Trophoblast cell (in vitro differentiated cells and primary cell): Measurements from ENCODE around the gene TMEM132C.

ENCODE experiments used
- DNase-seq, 2 donors: peaks; one replicate each; pipeline ENCODE4 v3.0.0-alpha.2; 2016
- H2AFZ ChIP-seq: 2 replicates; pipeline ENCODE4 v1.6.1; 2013; ENCODE audit warnings: low read length, moderate library complexity, mild to moderate bottlenecking; ENCODE audit not compliant: insufficient read depth, poor library complexity
- H2AK5ac ChIP-seq: 2 replicates; pipeline ENCODE4 v1.6.1; 2013; ENCODE audit warnings: mild to moderate bottlenecking, low read length
- H2BK120ac ChIP-seq: 2 replicates; pipeline ENCODE4 v1.6.1; 2013; ENCODE audit warnings: low read length, mild to moderate bottlenecking, moderate library complexity; ENCODE audit not compliant: insufficient read depth, poor library complexity
- H2BK12ac ChIP-seq: 2 replicates; pipeline ENCODE4 v1.6.1; 2013; ENCODE audit warnings: mild to moderate bottlenecking, low read length, moderate library complexity
- H2BK5ac ChIP-seq: 2 replicates; pipeline ENCODE4 v1.6.1; 2013; ENCODE audit warnings: low read length, low read depth, moderate library complexity, mild to moderate bottlenecking; ENCODE audit not compliant: poor library complexity
- H3K14ac ChIP-seq: 2 replicates; pipeline ENCODE4 v1.6.1; 2013; ENCODE audit warnings: mild to moderate bottlenecking, low read length
- H3K18ac ChIP-seq: 2 replicates; pipeline ENCODE4 v1.6.1; 2013; ENCODE audit warnings: mild to moderate bottlenecking, low read length
- H3K23ac ChIP-seq: 2 replicates; pipeline ENCODE4 v1.6.1; 2013; ENCODE audit warnings: low read length
- H3K27ac ChIP-seq: 2 replicates; pipeline ENCODE4 v1.5.1; 2013; ENCODE audit warnings: low read depth, mild to moderate bottlenecking, inconsistent platforms, low read length, moderate library complexity
- H3K27me3 ChIP-seq: 2 replicates; pipeline ENCODE4 v1.6.1; 2013; ENCODE audit warnings: inconsistent platforms, mild to moderate bottlenecking, low read length, moderate library complexity; ENCODE audit not compliant: insufficient read depth
- H3K36me3 ChIP-seq, 2 experiments: 1 replicate in 1 of 2; 2 replicates in 1 of 2; pipeline ENCODE4 v1.6.1; 2013; ENCODE audit warnings: low read length in 2 of 2, mild to moderate bottlenecking in 2 of 2, moderate library complexity in 1 of 2; ENCODE audit not compliant: insufficient read depth in 2 of 2, control insufficient read depth in 1 of 2
- H3K4ac ChIP-seq: 2 replicates; pipeline ENCODE4 v1.6.1; 2013; ENCODE audit warnings: low read depth, mild to moderate bottlenecking, low read length, moderate library complexity
- H3K4me1 ChIP-seq, 2 experiments: 1 replicate in 1 of 2; 2 replicates in 1 of 2; pipeline ENCODE4 v1.6.1; 2013; ENCODE audit warnings: low read length in 2 of 2, mild to moderate bottlenecking in 2 of 2, moderate library complexity in 1 of 2; ENCODE audit not compliant: insufficient read depth in 2 of 2, control insufficient read depth in 1 of 2
- H3K4me2 ChIP-seq: 2 replicates; pipeline ENCODE4 v1.6.1; 2013; ENCODE audit warnings: inconsistent platforms, mild to moderate bottlenecking, low read length, moderate library complexity
- H3K4me3 ChIP-seq: 2 replicates; pipeline ENCODE4 v1.5.1; 2013; ENCODE audit warnings: mild to moderate bottlenecking, low read depth, low read length, inconsistent platforms
- H3K79me1 ChIP-seq: one replicate; pipeline ENCODE4 v1.6.1; 2013; ENCODE audit warnings: low read length
- H3K79me2 ChIP-seq: 2 replicates; pipeline ENCODE4 v1.6.1; 2013; ENCODE audit warnings: low read length, mild to moderate bottlenecking; ENCODE audit not compliant: control insufficient read depth, insufficient read depth, poor library complexity
- H3K9ac ChIP-seq: 2 replicates; pipeline ENCODE4 v1.6.1; 2013; ENCODE audit warnings: mild to moderate bottlenecking, low read length
- H3K9me3 ChIP-seq: 2 replicates; pipeline ENCODE4 v1.6.1; 2013; ENCODE audit warnings: low read depth, mild to moderate bottlenecking, control low read depth, inconsistent platforms, low read length; ENCODE audit not compliant: insufficient read depth
- H4K12ac ChIP-seq: 2 replicates; pipeline ENCODE4 v1.6.1; 2013; ENCODE audit warnings: low read depth, mild to moderate bottlenecking, low read length, moderate library complexity
- H4K8ac ChIP-seq: 2 replicates; pipeline ENCODE4 v1.6.1; 2013; ENCODE audit warnings: low read depth, mild to moderate bottlenecking, low read length, moderate library complexity
- H4K91ac ChIP-seq: one replicate; pipeline ENCODE4 v1.6.1; 2013; ENCODE audit warnings: low read depth, mild to moderate bottlenecking, low read length, moderate library complexity
- WGBS: extraction: QIAGEN DNeasy Blood & Tissue Kit; methylation state at CpG from one replicate; pipeline ENCODE4 v1.1.7; 2013; ENCODE audit warnings: missing lambda C conversion rate; ENCODE audit not compliant: insufficient read length, insufficient coverage; ENCODE audit errors: extremely low coverage; 5-methylcytosine and 5-hydroxymethylcytosine counted together

Gene TMEM132C

DNA sequence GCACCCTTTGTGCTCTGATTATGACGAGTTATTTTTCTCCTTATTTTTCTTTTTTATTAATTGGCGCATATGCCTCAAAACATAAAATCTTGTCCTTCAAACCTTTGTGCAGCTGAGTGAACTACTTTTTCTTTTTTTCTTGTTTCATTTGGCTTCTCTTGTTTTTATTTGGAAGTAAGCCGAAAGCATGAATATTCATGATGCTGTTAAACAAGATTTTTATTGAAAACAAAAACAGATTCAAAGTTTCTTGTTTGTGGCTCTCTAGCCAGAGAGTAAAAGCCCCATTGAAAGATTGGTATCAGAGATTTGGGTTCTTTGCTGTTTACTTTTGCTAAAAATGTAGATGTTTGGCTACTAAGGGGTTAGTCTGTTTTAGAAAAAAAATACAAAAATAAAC is 183.8 kb downstream of the TMEM132C start:
- Histone ChIP-seq H2AK5ac (no peak overlapping the region), H3K36me3 (no peaks in the 10 kb centered on the region), H3K4me3 (no peak overlapping the region), H3K27me3 (no peaks in the 10 kb centered on the region), H2BK12ac (no peak overlapping the region), H3K9me3 (no peaks in the 10 kb centered on the region), H2BK5ac (no peak overlapping the region), H3K4me1 (no peaks in the 10 kb centered on the region), H3K79me2 (no peaks in the 10 kb centered on the region), H3K27ac (no peak overlapping the region), H2BK120ac (no peak overlapping the region), H3K23ac (no peak overlapping the region), H4K8ac (no peak overlapping the region), H4K12ac (no peak overlapping the region), H4K91ac (no peak overlapping the region), H2AFZ (no peak overlapping the region), H3K9ac (no peak overlapping the region), H3K18ac (no peak overlapping the region), H3K79me1 (no peaks in the 10 kb centered on the region), H3K4ac (no peak overlapping the region), H3K4me2 (no peak overlapping the region), H3K14ac (no peak overlapping the region)
- WGBS, result no CpG with 5 or more reads among the region's 3 CpGs
- no peak for DNase-seq

DNA sequence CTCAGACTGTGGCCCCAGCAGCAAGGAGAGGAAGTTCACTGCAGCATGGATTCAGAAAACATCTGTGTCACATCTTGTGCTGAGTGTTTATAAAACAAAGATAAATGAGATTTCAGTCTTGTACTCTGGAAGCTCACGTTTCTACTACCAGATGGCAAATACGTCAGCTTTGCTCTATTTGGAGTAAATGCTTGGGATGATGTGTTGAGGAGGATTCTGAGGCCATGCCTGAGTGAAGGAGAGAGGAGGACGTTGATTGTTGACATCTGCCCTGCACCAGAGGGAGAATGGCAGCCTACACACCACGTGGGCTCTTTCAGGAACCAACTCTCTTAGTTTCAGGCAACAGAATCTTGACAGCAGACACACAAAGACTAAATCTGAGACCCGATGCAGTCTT is 188.9 kb downstream of the TMEM132C start:
- Histone ChIP-seq H3K9me3 (no peaks in the 10 kb centered on the region), H4K8ac (no peak overlapping the region), H2AK5ac (no peak overlapping the region), H3K4ac (no peak overlapping the region), H3K23ac (no peak overlapping the region), H3K14ac (no peak overlapping the region), H3K79me1 (no peaks in the 10 kb centered on the region), H2AFZ (no peak overlapping the region), H3K36me3 (no peaks in the 10 kb centered on the region), H3K4me3 (no peak overlapping the region), H3K4me2 (no peak overlapping the region), H3K79me2 (no peaks in the 10 kb centered on the region), H3K27me3 (no peaks in the 10 kb centered on the region), H3K4me1 (no peaks in the 10 kb centered on the region), H2BK120ac (no peak overlapping the region), H4K91ac (no peak overlapping the region), H2BK5ac (no peak overlapping the region), H4K12ac (no peak overlapping the region), H3K18ac (no peak overlapping the region), H2BK12ac (no peak overlapping the region), H3K27ac (no peak overlapping the region), H3K9ac (no peak overlapping the region)
- DNase-seq, result no peak
- WGBS, result no CpG with 5 or more reads among the region's 5 CpGs

DNA sequence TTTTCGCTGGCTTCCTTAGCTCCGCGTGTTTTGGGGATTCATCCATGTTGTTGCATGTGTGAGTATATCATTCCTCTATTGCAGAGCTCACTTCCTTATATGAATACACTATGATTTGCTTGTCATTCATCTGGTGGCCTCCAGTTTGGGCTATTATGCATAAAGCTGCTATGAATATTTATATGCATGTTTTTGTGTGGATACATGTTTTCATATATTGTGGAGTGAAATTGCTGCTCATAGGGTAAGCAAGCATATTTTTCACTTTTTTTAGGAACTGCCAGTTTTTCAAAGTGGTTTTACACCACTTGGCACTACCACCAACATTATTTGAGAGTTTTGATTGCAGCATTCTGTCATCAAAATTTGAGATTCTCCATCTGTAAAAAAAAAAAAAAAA is 190.0 kb downstream of the TMEM132C start:
- WGBS, result no CpG with 5 or more reads among the region's 3 CpGs
- H2AFZ ChIP-seq, result no peak overlapping the region
- no peaks in the 10 kb centered on the region for H3K27me3 ChIP-seq
- no peaks in the 10 kb centered on the region for H3K9me3 ChIP-seq
- H3K9ac ChIP-seq, result no peak overlapping the region
- no peaks in the 10 kb centered on the region for H3K36me3 ChIP-seq
- H3K18ac ChIP-seq, result no peak overlapping the region
- no peak overlapping the region for H2BK12ac ChIP-seq
- no peak overlapping the region for H3K4me2 ChIP-seq
- H3K23ac ChIP-seq, result no peak overlapping the region
- no peak overlapping the region for H4K91ac ChIP-seq
- no peaks in the 10 kb centered on the region for H3K79me1 ChIP-seq
- no peak overlapping the region for H4K12ac ChIP-seq
- H3K4ac ChIP-seq, result no peak overlapping the region
- no peak overlapping the region for H2BK5ac ChIP-seq
- no peak overlapping the region for H4K8ac ChIP-seq
- DNase-seq, result no peak
- no peak overlapping the region for H3K4me3 ChIP-seq
- no peak overlapping the region for H3K27ac ChIP-seq
- no peak overlapping the region for H2AK5ac ChIP-seq
- no peaks in the 10 kb centered on the region for H3K79me2 ChIP-seq
- no peak overlapping the region for H2BK120ac ChIP-seq
- H3K4me1 ChIP-seq, result no peaks in the 10 kb centered on the region
- H3K14ac ChIP-seq, result no peak overlapping the region

DNA sequence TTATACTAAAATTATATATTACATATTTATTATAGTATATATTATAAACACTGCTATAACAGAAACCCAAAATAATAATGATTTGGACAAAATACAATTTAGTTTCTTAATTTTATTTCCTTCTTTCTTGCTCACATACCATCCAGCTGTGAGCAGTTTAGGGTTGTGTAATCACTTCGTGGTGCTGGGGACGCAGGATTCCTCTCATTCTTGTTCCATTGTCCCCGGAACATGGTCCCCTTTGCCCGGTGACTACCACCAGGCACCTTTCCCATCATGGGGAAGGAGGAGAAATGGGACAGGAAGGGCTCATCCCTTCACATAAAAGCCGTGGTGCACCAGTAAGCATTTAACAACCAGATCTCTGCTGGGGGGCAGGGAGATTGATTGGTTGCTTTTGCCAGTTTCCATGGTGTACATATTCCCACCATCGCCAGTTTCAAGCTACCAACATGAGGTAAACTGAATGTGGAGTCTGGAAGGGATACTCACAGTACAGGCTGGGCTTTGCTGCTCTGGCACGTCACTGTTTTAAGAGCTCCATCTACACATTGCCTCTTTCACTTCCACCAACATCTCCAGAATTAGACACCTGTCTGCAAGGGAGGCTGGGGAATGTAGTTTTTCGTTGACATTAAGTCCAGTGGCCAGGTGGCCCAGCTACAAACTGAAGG is 191.5 kb downstream of the TMEM132C start:
- no peaks in the 10 kb centered on the region for H3K79me1 ChIP-seq
- H3K27ac ChIP-seq, result no peak overlapping the region
- no peak for DNase-seq
- no peaks in the 10 kb centered on the region for H3K79me2 ChIP-seq
- no peak overlapping the region for H4K8ac ChIP-seq
- H3K4ac ChIP-seq, result no peak overlapping the region
- H2BK120ac ChIP-seq, result no peak overlapping the region
- H4K12ac ChIP-seq, result no peak overlapping the region
- no peak overlapping the region for H2BK5ac ChIP-seq
- H4K91ac ChIP-seq, result no peak overlapping the region
- H3K27me3 ChIP-seq, result no peaks in the 10 kb centered on the region
- no peak overlapping the region for H3K14ac ChIP-seq
- no peak overlapping the region for H2AK5ac ChIP-seq
- H3K4me1 ChIP-seq, result no peaks in the 10 kb centered on the region
- H2AFZ ChIP-seq, result no peak overlapping the region
- no peaks in the 10 kb centered on the region for H3K36me3 ChIP-seq
- H3K9ac ChIP-seq, result no peak overlapping the region
- no peak overlapping the region for H3K23ac ChIP-seq
- no peak overlapping the region for H3K4me3 ChIP-seq
- no peak overlapping the region for H3K4me2 ChIP-seq
- H3K18ac ChIP-seq, result no peak overlapping the region
- no CpG with 5 or more reads among the region's 8 CpGs for WGBS
- H3K9me3 ChIP-seq, result no peaks in the 10 kb centered on the region
- H2BK12ac ChIP-seq, result no peak overlapping the region
